ENCODE data around the gene ZNF132.
"Not testable (repeated sequence)": the region's sequence is repeated elsewhere in the genome, so short reads cannot be mapped to it uniquely, and the experiment has no call there.

The ZNF132 gene

GRCh38 chr19:58466760-58467589, 27.0 kb upstream of the ZNF132 start, which contains the start of gene ZNF324:
ZNF324 (plus strand) TSS chr19:58467080; CDS start chr19:58469186, 2,106 bp downstream.
- peak; percentile 87 for DNase-seq

DNA sequence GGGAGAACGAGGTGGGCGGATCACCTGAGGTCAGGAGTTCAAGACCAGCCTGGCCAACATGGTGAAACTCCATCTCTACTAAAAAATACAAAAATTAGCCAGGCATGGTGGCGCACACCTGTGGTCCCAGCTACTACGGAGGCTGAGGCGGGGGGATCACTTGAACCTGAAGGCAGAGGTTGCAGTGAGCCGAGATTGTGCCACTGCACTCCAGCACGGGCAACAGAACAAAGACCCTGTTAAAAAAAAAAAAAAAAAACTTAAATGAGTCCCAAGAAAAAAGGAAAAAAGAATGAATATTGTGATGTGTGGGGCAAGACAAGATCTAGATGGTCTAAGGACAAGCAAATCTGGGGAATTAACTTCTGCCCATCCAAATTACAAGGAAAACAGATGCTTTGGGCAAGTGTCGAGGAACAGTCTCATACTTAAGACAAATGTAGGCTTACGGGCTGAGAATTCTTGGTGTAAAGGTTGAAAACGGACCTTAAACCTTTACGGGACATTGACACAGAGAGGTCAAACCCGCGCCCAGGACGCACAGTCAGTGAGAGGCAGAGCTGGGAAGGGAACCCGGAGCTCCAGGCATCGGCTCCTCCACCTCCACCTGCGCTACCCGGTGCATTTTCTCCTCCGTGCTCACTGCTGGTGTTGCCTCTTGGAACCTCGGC, 26.3 kb upstream of the ZNF132 start:
- no peak for DNase-seq

GRCh38 chr19:58460039-58460438, 20.1 kb upstream of the ZNF132 start:
- no peak for DNase-seq

- no peak for DNase-seq
Measured at GRCh38 chr19:58456111-58456510, 16.2 kb upstream of the ZNF132 start.

- no peak for DNase-seq
Measured at GRCh38 chr19:58455306-58455705, 15.4 kb upstream of the ZNF132 start.

DNA sequence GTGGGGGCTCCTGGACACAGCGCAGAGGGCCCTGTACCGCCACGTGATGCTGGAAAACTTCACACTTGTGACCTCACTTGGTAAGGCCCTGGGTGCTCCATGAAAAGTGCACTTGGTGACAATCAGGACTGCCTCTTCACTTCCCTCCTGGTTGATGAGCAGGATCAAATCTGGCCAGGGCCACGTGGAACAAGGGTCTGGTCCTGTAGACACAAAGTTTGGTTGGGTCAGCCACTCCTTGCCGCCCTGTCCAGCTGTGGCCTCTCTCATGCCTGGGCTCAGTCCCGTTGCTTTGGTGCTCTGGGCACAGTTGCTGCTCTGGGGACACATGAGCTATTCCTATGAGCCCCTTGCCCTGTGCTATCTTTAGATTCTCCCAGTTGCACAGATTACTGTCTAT, 13.8 kb upstream of the ZNF132 start:
- DNase-seq = no peak

DNA sequence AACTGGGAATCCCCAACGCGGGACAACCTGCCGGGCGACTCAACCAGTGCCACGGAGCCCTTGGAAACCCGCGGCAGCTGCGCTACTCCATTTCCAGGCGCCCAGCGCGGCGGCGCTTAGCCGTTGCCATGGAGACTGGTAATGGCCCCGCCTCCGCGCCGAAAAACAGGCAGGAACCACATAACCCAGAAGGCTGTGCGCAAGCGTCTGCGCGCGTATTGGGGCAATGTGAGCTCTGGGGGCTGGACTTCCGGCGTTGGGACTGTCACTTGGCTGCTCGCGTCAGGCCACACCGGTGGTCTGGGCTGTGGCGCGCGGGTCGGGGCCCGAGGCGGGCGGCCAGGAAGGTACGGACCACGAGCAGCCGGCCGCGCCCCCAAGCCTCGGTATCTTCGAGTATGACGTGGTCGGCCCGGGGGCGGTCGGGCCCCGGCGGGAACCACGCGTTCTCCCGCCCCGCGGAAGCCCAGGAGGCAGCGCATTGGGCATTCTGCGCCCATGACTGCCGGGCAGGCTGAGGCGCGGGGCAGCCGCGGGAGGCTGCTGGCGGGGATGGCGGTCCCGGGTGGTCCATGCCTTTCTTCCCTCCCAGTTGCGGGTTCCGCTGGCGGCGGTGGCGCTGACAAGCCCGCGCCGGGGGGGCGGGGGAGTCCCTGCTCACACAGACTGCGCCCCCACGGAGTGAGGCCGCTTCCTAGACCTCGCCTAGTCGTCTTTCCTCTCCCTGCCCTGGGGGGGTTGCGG, 11.6 kb upstream of the ZNF132 start, which contains the start of gene ZNF324B:
TSS of gene ZNF324B (plus strand) at position 265 of the 744 bp plus-strand sequence. CDS start 2,080 bp downstream, outside the sequence.
- peak; percentile 73 for DNase-seq

GRCh38 chr19:58450856-58451357, 11.0 kb upstream of the ZNF132 start:
- DNase-seq = no peak

DNA sequence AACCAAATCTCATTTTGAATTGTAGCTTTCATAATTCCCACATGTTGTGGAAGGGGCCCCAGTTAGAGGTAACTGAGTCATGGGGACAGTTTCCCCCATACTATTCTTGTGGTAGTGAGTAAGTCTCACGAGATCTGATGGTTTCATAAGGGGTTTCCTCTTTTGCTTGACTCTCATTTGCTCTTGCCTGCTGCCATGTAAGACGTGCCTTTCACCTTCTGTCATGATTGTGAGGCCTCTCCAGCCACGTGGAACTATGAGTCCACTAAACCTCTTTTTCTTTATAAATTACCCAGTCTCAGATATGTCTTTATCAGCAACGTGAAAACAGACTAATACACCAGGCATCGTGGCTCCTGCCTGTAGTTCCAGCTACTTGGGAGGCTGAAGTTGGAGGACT, 10.0 kb upstream of the ZNF132 start:
- DNase-seq = not testable (repeated sequence)

- not testable (repeated sequence) for DNase-seq
Measured at GRCh38 chr19:58448860-58449259, 8.9 kb upstream of the ZNF132 start.

DNA sequence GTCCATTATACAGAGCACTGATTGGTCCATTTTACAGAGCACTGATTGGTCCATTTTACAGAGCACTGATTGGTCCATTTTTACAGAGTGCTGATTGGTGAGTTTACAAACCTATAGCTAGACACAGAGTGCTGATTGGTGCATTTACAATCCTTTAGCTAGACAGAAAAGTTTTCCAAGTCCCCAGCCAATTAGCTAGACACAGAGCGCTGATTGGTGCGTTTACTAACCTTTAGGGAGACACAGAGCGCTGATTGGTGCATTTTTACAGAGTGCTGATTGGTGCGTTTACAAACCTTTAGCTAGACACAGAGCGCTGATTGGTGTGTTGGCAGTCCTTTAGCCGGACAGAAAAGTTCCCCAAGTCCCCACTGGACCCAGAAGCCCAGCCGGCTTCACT, 3.0 kb upstream of the ZNF132 start:
- not testable (repeated sequence) for DNase-seq

- DNase-seq = no peak
Measured at GRCh38 chr19:58440556-58440955, 603 bp upstream of the ZNF132 start.

- DNase-seq = no peak
Measured at GRCh38 chr19:58434217-58434616, 5.7 kb downstream of the ZNF132 start.

GRCh38 chr19:58429745-58430144, 10.2 kb downstream of the ZNF132 start:
- no peak for DNase-seq

DNA sequence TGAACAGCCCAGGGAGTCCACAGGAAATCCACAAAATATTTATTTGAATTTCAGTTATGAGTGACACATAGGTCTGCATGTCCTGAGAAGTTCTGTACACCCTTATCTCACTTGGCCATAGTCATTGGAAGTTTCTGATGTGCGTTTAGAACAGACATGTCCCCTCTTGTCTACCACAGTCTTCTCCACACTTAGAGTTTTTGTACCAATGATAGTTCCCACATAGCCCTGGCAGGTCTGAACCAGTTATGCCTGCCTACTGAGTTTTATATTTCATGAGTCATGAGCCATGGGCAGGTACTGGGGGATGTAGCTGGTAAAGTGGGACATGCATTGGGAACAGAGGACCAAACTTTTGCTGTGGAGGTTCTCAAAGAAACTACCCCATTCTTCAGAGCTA, 11.3 kb downstream of the ZNF132 start:
- DNase-seq = no peak

- no peak for DNase-seq
Measured at GRCh38 chr19:58417071-58417470, 22.9 kb downstream of the ZNF132 start.

GRCh38 chr19:58416604-58417003, 23.3 kb downstream of the ZNF132 start:
- DNase-seq = no peak

- DNase-seq = no peak
Measured at GRCh38 chr19:58409010-58409790, 30.8 kb downstream of the ZNF132 start.

DNA sequence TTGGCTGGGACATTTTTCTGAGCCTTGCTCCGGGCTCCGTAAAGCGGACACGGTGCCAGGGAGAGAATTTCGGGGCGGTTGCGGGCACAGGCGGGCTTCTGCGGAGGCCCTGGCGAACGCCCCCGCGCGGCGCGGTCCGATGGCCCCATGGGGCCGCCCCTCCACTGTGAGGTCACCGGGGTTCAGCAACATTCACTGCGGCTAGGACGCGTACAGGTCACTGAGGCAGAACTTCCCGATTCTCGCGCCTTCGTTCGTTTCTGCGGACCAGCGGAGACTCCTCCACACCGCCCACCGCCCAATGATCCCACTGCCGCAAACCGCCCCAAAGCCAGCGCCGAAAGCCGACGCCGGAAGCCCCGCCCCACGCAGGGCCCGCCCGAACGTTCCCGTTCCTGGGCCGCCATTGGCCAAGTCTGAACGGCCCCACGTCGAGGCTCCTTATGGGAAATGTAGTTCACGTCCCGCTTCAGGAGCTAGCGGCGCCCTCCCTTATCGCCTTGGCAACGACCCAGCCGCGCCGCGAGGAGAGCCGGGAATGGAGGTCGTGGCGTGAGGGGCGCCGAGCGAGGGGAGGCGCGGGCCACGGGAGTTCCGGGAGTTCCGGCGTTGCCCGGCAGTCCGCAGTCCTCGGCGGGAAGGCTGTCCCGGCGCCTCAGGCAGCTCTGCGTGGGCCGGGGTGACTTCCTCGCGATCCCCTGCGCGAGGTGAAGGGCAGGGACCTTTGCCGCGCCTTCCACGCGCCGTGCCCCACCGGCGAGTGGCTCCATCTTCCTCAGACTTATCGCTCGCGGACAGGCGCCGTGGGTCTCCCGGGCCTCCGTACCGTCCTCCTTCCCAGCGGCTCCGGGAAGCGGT, 31.6 kb downstream of the ZNF132 start, which contains the start of gene ZNF584:
TSS of gene ZNF584 (plus strand) at position 498 of the 858 bp plus-strand sequence. CDS start 499 bp downstream, outside the sequence.
- DNase-seq = peak; percentile 74

DNA sequence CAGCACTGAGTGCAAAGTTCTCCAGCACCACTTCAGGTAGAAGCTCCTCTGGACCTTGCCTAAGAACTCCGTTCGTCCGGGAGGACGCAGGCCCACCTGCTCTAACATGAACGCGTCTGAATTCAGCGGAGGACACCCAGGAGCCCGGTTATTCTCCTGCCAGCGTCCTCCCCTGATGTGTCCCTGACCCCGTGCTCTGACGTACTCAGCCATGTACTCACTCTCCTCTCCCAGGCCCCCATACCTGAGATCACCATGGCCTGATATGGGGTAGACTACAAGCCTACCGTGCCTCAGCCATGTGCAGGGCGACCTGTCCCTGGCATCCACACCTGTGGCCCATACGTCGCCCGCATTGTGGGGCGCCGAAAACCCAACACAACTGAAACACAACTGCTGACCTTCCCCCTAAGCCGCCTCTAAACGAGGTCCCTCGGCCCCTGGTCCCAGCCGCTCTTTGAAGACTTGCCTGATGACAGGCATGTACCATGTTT, 32.2 kb downstream of the ZNF132 start:
- no peak for DNase-seq
